Panc1 (cell line): ENCODE data around the gene KYNU. TPM values are rescaled to one million over a fixed set of nuclear protein-coding genes. Genes with fewer than 3 reads are reported as not detected.
"Not testable (repeated sequence)": the region's sequence is repeated elsewhere in the genome, so short reads cannot be mapped to it uniquely, and the experiment has no call there.

Source experiments
- ATAC-seq: fragments of 200-7000 bp; cut with Tn5 transposase; 2 replicates; pipeline ENCODE4 v1.9.1; 2020; ENCODE audit warnings: mild to moderate bottlenecking, moderate library complexity
- BruUV-seq: library from RNA; stranded (reverse); fragments of 400-500 nt; replicated peaks from 2 replicates; lab custom pipeline; 2021; lab: Mats Ljungman, UMichigan
- CTCF ChIA-PET: fragments of 300-600 bp; sonication (Branson Sonifier 250); formaldehyde crosslinking; loops from one replicate; lab custom pipeline; 2022; ENCODE audit warnings: antibody characterized with exemption; lab: Charles Lee
- POLR2A ChIA-PET: fragments of 300-600 bp; sonication (Branson Sonifier 250); formaldehyde crosslinking; loops from one replicate; lab custom pipeline; 2022; ENCODE audit warnings: antibody characterized with exemption; lab: Charles Lee
- DNase-seq: peaks from one replicate; pipeline ENCODE4 v3.0.0-alpha.2; 2010; ENCODE audit warnings: low read depth, low spot score
- H3K27ac ChIP-seq: 2 replicates; pipeline ENCODE4 v1.5.1; 2011; ENCODE audit warnings: mild to moderate bottlenecking, low read length, inconsistent platforms
- H3K27me3 ChIP-seq: fragments of 200-500 bp; sonication (Bioruptor generic); 2 replicates; pipeline ENCODE4 v1.6.0; 2014; ENCODE audit warnings: low read length, inconsistent platforms; ENCODE audit not compliant: control insufficient read depth, insufficient read depth
- H3K36me3 ChIP-seq: fragments of 200-500 bp; sonication (Bioruptor generic); 2 replicates; pipeline ENCODE4 v1.5.1; 2014; ENCODE audit warnings: inconsistent platforms, mild to moderate bottlenecking, low read length, moderate library complexity; ENCODE audit not compliant: control insufficient read depth, insufficient read depth
- H3K4me1 ChIP-seq: 2 replicates; pipeline ENCODE4 v1.5.1; 2011; ENCODE audit warnings: inconsistent platforms, mild to moderate bottlenecking, low read length, moderate library complexity; ENCODE audit not compliant: control insufficient read depth, insufficient read depth
- H3K4me3 ChIP-seq, 2 experiments: 2 replicates each; pipeline ENCODE4 v1.5.1; 2011 to 2012; ENCODE audit warnings: low read depth in 2 of 2, low read length in 2 of 2, mild to moderate bottlenecking in 2 of 2, inconsistent platforms in 1 of 2, moderate library complexity in 1 of 2
- H3K9me3 ChIP-seq: fragments of 200-500 bp; sonication (Bioruptor generic); 2 replicates; pipeline ENCODE4 v1.5.1; 2014; ENCODE audit warnings: low read depth, mild to moderate bottlenecking, inconsistent platforms, low read length, moderate library complexity; ENCODE audit not compliant: control insufficient read depth, insufficient read depth
- CTCF ChIP-seq: fragments of 450-650 bp; IDR thresholded peaks from 2 replicates; pipeline ENCODE4 v1.5.1; 2017; ENCODE audit warnings: mild to moderate bottlenecking
- POLR2AphosphoS5 ChIP-seq: IDR thresholded peaks from 2 replicates; pipeline ENCODE4 v1.6.1; 2012; ENCODE audit warnings: mild to moderate bottlenecking, low read depth, low read length, moderate library complexity
- REST ChIP-seq, 2 experiments: IDR thresholded peaks; 2 replicates each; pipeline ENCODE4 v1.6.1; 2011 to 2012; ENCODE audit warnings: low read depth in 2 of 2, control low read depth in 1 of 2, low read length in 1 of 2, mild to moderate bottlenecking in 1 of 2, moderate library complexity in 1 of 2; ENCODE audit not compliant: insufficient read depth in 1 of 2
- SIN3A ChIP-seq: IDR thresholded peaks from 2 replicates; pipeline ENCODE4 v1.6.1; 2012; ENCODE audit warnings: low read depth, mild to moderate bottlenecking, low read length, moderate library complexity, borderline replicate concordance; ENCODE audit not compliant: insufficient read depth
- TCF7L2 ChIP-seq: IDR thresholded peaks from 2 replicates; pipeline ENCODE4 v1.6.1; 2011; ENCODE audit warnings: mild to moderate bottlenecking, low read depth, low read length, inconsistent platforms
- in situ Hi-C: cut with HindIII; loops from 2 replicates; pipeline ENCODE4 v1.10.0; 2016; ENCODE audit warnings: low sequenced_read_pairs, low pct_unique_long_range_greater_than_20kb
- intact Hi-C: fragments of 100-400 bp; cut with micrococcal nuclease; formaldehyde crosslinking; loops from one replicate; pipeline ENCODE4 v1.10.0; 2022; ENCODE audit not compliant: unreplicated experiment
- total RNA-seq: library from RNA; stranded (reverse); gene quantifications from one replicate; pipeline ENCODE4 v1.2.1, GENCODE V29; 2021; ENCODE audit not compliant: unreplicated experiment

Gene KYNU
- total RNA-seq, 1 experiment from 2014 or later, result not detected

GRCh38 chr2:142862847-142863246 is 14.6 kb upstream of the KYNU start:
- in situ Hi-C loops (no loop called here), intact Hi-C loops (no loop called here)
- ChIA-PET POLR2A (no interaction called here), CTCF (no interaction called here)
- H3K27me3 ChIP-seq, result no peaks in the 10 kb centered on the region
- H3K9me3 ChIP-seq, result no peaks in the 10 kb centered on the region
- BruUV-seq, result no TSS peak
- no peak for ATAC-seq
- H3K4me3 ChIP-seq, result no peak overlapping the region
- no peak overlapping the region for H3K27ac ChIP-seq
- TF ChIP-seq TCF7L2 (no peak), REST (IDR thresholded peaks at IDR 0.05; ENCODE audit: insufficient read depth in 1 of 2, low read depth in 2 of 2, low read length in 1 of 2) (no peak), SIN3A (no peak)
- no peaks in the 10 kb centered on the region for H3K4me1 ChIP-seq
- no peaks in the 10 kb centered on the region for H3K36me3 ChIP-seq
- no peak for DNase-seq

GRCh38 chr2:142863485-142863961 is 13.9 kb upstream of the KYNU start:
- intact Hi-C loops (no loop called here), in situ Hi-C loops (no loop called here)
- DNase-seq (no peak), ATAC-seq (no peak)
- H3K27ac ChIP-seq, result no peak overlapping the region
- POLR2A ChIA-PET, result no interaction called here
- H3K9me3 ChIP-seq, result no peaks in the 10 kb centered on the region
- no peaks in the 10 kb centered on the region for H3K4me1 ChIP-seq
- CTCF ChIA-PET, result no interaction called here
- H3K27me3 ChIP-seq, result no peaks in the 10 kb centered on the region
- no peaks in the 10 kb centered on the region for H3K36me3 ChIP-seq
- TF ChIP-seq POLR2AphosphoS5 (no peak), SIN3A (no peak), REST (IDR thresholded peaks at IDR 0.05; ENCODE audit: insufficient read depth in 1 of 2, low read depth in 2 of 2, low read length in 1 of 2) (no peak), CTCF (no peak), TCF7L2 (no peak)
- no peak overlapping the region for H3K4me3 ChIP-seq
- no TSS peak for BruUV-seq

- BruUV-seq, H3K36me3 ChIP-seq, H3K4me1 ChIP-seq, ATAC-seq, CTCF ChIA-PET, H3K9me3 ChIP-seq, intact Hi-C loops, POLR2A ChIA-PET, H3K27me3 ChIP-seq, in situ Hi-C loops, H3K4me3 ChIP-seq, H3K27ac ChIP-seq, DNase-seq: not testable (repeated sequence)
These were observed 12.9 kb upstream of the KYNU start for GRCh38 chr2:142864605-142865004.
